Ovary (tissue), 3 donors: ENCODE results near the gene MORN4.

Source experiments
- CTCF ChIP-seq, 3 donors: fragments of 450-650 bp in 2 of 3; fragments of 200-600 bp in 1 of 3; IDR thresholded peaks; one replicate each; pipeline versions ENCODE4 v1.5.1 to v1.8.0; 2016 to 2022; ENCODE audit warnings: antibody characterized with exemption in 3 of 3, mild to moderate bottlenecking in 1 of 3
- EP300 ChIP-seq: sonication (generic); formaldehyde crosslinking; IDR thresholded peaks from one replicate; pipeline ENCODE4 v1.6.1; 2017; ENCODE audit warnings: antibody characterized with exemption
- POLR2A ChIP-seq: fragments of 450-650 bp; IDR thresholded peaks from one replicate; pipeline ENCODE4 v1.6.1; 2017; ENCODE audit warnings: antibody characterized with exemption, mild to moderate bottlenecking, moderate library complexity
- donor health status: DM: no; HTN: no; CAD: no.

- no peak for TF ChIP-seq CTCF (IDR thresholded peaks at IDR 0.05)
- no peak for TF ChIP-seq EP300
- no peak for TF ChIP-seq POLR2A
Measured at GRCh38 chr10:97644936-97645335, 11.6 kb upstream of the MORN4 start.
